PC-9 (cell line): ENCODE data around the gene ULBP3.

Experiments used
- CTCF ChIP-seq: fragments of 200-600 bp; sonication (generic); conservative IDR thresholded peaks from 2 replicates; pipeline ENCODE4 v1.6.1; 2017; ENCODE audit warnings: mixed run types, antibody characterized with exemption, mild to moderate bottlenecking, moderate library complexity
- EZH2 ChIP-seq: fragments of 200-600 bp; sonication (generic); IDR thresholded peaks from 2 replicates; pipeline ENCODE4 v1.8.0; 2017; ENCODE audit warnings: antibody characterized with exemption, low read depth

DNA sequence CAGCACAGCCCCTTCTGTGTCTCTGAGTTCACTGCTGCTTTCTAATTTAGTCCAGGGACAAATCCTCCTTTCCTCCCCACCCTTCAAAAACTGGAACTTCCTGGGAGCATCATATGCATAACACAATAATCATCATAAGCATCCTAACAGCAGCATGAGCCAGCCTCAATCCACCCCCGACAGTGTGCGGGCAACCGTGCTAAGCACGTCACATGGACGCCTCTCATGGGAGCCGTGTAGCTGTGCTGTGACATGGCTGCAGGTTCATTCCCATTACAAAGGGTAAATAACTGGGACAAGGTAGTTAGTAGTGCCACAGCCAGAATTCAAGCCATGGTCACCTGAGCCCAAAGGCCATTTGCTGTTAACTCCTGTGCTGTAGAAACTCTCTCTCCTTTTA is 24.5 kb upstream of the ULBP3 start:
- TF ChIP-seq CTCF (no peak), EZH2 (no peak)
